Cerebellar cortex (tissue), 1 donor: ENCODE measurements around the gene JAML.

Source experiments
- DNase-seq: peaks from one replicate; pipeline ENCODE4 v3.0.0-alpha.2; 2015; ENCODE audit warnings: low spot score

The JAML gene

DNA sequence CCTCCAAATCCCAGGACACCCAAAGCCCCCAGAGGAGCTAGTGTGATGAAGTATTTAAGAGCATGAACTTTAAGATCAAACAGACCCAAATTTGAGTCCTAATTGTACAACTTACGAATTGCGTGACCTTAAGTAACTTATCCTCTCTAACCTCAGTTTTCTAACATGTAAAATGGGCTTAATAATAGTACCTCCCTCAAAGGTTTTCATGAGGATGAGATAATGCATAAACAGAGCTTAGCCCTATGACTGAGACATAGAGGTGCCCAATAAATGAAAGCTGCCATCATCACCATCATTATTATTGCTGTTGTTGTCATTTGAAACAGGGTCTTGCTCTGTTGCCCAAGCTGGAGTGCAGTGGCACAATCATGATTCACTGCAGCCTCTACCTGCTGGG is 57.6 kb downstream of the JAML start:
- no peak for DNase-seq

DNA sequence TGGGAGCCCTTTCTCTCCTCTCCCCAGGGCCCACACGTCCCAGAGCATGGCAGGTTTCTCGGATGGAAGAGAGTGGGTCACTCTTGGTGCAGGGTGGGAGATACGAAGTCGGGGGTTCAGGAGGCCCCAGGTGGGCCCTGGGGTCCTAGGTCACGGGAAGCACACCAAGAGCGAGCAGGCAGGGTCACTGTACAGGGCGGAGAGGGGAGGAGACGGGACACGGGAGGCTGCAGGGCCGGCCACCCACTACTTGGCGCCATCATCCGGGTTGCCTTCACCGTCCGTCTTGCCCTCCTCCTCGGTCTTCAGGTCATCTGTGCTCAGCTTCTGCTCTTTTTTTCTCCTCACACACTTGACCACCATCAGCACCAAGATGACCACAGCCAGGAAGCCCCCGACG is 58.2 kb downstream of the JAML start:
- no peak for DNase-seq

DNA sequence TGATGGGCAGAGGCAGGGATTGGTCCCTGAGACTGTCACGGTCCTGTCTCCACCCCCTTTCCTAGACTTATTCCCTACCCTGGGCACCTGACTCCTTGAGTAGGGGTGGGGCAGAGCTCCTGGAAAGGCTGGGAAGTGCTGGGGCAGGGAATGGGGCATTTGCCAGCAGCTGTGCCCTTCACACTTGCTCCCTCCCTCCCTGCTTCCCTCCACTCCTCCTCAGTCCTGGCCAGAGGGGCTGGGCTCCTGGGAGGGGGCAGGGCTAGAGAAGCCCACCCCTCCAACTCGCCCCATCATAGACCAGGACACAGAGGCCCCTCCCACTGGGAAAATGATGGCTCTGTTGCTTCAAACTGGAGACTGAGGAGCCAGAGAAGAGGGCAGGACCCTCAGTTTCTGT is 59.9 kb downstream of the JAML start:
- DNase-seq: no peak

DNA sequence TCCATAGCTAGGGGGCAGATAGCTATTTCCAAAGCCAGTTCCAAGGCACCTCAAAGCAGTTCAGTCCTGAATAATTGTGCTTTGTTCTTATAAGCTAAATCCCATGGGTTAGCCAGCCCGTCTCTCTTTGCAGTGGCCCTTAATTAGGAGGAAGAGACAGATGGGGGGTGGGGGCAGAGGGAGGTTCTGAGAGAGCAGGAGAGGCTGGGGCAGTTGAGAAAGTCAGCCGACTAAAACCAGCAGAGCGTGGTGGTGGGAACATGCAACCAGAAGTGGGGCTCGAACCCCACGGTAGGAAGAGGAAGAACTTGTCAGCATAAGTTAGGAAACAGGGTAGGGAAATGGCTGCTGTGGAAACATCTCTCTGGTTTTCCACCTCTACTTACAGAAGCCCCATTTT is 61.3 kb downstream of the JAML start:
- DNase-seq: no peak

DNA sequence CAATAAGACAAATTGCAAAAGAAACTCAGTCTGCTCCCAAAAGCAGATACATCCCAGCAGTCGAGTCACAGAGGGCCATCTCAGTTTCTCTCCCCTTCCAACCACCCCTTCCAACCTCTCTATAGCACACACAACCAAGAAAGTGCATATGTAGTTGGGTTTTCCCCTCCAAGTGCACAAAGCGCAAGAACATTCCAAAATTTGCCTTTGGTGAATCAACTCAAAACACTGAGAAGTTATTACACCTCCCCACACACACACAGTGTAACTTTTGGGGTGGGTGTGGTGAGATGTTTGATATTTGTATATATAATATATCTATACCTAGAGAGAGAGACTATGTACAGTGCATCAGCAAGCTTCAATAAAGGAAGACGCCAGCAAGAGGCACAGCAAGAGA is 62.0 kb downstream of the JAML start:
- DNase-seq: no peak

DNA sequence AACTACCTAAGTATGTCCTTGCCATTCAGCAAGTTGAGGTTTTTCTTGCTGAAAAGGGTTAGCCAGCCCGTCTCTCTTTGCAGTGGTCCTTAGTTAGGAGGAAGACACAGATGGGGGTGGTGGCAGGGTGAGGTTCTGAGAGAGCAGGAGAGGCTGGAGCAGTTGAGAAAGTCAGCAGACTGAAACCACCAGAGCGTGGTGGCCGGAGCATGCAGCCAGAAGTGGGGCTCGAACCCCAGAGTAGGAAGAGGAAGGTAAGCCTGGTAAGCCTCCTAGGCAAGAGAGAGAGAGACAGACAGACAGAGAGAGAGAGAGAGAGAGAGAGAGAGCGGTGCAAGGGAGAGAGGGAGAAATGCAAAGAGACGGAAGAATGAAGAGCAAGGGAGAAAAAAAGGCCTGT is 63.0 kb downstream of the JAML start:
- DNase-seq: no peak

DNA sequence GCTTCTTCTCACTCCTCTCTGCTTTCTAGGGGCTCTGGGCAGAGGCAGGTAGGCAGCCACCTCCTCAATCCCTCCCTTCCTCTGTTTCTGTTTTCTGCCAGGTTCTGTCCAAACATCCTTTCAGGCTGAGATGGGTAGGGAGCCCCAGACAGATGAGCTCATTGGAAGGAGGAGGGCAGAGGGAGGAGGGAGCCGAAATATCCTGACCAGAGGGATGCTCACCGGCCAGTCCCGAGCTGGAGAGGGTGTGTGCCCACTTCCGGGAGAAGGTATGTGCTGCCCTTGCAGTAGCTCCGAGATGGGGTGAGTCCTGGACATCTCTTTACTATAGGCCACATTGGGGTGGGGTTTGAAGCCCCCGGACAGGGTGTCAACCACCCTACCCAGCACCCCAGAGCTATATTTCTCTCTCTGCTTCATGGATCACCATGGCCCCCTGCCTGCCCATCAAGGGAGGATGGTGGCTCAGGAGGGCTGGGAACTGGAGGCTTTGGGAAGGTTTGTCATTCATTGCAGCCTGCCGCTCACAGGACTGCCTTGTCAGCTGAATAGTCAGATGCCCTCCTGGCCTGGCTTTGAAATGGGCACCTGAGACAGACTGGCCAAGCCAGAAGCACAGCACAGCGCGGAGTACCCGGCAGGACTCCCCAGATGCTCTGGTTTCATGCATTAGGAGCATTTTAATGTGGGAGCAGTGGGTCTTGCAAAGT is 67.5 kb downstream of the JAML start:
- DNase-seq: no peak

DNA sequence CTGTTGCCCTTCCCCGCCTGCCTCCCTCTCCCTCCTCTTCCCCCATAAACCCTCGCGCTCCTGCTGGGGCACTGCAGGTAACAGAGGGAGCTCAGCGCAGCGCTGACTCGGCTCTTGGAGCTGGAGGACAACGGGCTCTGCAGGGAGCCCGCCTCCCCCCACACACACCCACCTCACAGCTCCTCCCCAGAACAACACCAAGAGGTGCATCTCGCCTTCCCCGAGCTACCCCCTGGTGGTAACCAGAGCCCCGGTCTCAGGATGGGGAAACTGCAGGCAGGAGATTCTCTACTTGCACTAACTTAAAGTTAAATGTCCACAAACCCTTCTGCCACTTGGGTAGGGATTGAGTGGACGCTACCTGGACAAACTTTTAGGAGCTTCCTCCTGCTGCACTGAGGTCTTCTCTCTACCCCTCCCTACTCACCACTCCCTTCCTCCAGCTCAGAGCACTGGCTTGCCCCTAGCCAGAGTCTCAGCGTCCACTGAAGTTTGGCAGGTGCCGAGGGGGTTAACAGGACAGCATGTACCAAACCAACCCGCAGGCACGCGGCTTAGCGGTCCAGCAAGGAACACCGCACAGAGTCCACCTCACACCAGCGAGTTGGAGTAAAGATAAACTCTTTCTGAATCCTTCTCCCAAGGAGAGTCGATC is 68.2 kb downstream of the JAML start:
- DNase-seq: no peak

DNA sequence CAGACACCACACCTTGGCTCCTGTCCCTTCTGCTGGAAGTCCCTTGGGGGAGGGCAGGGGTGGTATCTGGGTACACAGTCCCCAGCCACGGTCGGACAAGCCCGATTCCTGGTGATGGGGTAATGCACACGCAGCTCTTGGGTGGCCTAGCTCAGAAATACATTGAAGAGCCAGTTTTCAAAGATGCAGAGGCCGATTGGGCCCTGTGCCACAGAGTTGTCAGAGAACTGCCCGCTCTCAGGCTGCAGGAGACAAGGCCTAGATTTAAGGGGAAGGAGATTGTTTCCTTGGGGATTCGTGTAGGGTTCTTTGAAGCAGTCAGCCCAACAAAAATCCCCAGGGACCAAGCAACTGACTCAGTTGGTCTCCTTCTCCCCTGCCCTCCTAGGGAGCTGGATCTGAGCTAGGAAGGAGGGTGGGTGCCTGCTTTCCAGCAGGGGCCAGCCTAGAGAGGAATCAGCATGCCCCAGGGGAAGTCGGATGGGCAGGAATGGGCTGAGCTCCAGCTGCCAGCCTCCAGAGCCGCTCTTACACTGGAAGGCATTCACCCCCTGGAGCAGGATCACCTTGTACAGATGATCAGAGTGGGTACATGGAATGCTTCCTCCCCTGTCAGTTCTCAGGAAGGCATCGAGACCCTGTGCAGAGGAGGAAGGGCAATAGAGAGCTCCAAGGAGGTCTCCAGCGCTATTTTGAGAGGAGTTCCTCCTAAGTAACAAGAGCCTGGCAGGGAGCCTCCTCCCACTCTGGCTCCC is 68.9 kb downstream of the JAML start:
- no peak for DNase-seq

DNA sequence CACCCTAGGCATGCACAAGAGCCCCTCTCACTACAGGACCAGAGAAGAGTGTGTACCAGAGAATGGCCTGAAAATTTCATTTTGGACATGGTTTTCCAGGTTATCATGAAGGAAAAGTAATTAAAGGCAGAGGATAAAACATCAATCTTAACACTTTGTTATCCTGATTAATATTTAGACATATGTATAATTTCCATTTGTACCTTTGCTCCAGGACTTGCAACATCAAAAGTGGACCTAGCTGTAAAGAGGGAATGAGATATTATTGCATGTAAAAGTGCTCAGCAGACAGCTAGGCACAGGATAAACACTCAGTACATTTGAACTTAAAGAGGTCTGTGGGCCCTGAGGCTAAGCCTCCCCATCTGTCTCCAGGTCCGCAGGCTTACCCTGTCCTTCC is 70.2 kb downstream of the JAML start:
- DNase-seq: no peak

DNA sequence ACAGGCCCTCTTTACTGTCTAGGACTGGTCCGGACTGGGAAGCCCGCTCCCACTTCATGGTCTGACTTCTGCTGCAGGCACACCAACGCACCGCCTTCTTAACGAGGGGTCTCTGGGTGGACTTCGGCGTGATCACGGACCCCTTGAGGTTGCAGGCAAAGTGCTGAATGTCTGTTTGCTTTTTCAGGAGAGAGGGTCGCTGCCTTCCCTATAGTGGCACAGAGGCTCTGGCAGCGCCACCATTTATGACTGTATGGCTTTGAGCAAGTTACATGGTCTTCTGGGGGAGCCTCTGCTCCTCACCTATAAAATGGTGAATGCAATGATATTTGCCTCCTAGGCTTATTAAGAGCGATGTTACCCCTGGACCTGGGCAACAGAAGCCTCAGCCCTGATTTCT is 70.8 kb downstream of the JAML start:
- DNase-seq: no peak

DNA sequence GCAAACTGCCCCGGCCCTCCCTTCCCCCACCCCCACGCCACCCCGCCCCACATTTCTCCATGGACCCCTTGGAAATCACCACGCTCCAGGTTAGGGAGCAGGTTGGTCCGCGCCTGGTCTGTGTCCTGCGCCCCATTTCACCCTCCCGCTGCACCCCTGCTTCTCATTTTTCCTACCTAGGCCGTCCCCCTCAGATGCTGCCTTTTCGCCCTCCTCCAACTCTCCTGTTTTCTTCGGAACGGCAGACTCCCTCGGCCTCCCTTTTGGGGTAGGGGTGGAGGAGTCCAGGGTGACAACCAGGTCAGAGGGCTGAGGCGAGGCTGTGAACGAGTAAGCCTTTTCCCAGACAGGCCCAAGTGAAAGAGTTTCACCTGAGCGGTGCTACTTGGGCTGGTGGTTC is 71.3 kb downstream of the JAML start:
- DNase-seq: no peak

DNA sequence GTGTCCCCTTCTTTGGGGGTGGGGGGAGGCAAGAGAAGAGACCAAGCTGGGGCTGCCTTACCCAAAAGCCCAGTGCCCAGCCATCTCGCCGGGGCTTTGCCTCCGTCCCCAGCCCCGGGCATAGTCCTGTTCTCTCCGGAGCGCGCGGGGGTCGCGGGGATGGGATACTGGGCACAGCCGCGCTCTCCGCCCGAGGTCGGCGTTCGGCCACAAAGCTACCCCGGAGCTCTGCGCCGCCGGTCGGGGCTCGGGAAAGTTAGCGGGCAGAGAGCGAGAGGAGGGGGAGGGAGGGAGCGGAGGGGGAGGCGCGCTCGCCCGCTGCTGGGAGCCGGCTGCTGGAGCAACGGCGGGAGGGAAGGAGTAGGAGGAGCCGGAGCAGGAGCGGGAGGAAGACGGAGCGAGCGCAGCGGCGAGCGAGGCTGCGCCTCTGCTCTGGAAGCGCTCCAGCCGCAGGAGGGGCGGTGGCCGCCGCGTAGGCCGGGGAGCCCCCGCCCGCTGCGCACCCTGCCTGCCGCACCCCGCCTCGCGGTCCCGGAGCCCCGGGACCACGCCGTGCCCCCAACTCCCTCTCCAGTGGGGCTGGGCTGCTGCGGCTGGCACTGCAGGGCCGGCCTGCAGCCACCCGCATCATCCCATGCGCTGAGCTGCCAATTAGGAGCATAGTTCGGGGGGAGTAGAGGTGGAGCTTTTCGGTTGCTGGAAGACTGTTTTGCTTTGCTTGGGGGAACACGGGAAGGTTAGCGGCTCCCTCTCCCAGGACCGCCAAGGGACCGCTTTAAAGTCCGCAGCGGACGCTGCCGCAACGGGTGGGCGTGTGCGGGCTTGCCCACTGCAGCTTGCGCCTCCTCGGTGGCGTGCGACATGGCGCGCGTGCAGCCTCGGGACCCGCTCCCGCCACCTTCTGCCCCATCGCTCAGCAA is 72.0 kb downstream of the JAML start, which contains the start of gene SCN4B:
SCN4B (minus strand) TSS at position 272 of the 920 bp plus-strand sequence; CDS start at position 122, 150 bp downstream.
- peak; percentile 76 for DNase-seq

DNA sequence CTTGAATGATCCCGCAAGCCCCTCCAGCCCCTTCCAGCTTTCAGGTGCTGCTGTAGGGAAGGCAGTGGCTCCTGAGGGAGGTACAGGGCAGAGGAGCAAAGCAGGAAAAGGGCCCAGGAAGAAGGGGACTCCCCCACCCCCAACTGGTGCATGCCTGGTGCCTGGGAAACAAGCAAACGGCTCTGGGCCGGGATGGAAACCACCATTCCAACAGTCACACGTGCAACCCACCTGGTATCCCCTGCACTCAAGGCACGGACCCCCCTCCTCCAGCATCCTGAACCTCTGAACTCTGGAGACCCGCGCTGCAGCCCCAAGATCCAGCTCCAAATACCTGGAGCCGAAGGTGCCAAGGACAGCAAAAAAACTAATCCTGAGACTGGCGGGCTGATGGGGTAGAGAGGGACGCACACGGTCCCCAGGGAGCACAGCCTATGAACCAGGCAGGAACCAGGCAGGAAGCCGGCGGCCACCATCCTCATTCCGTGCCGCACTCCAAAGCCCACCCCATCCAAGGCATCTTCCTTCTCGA is 72.7 kb downstream of the JAML start:
- DNase-seq: peak; percentile 49

DNA sequence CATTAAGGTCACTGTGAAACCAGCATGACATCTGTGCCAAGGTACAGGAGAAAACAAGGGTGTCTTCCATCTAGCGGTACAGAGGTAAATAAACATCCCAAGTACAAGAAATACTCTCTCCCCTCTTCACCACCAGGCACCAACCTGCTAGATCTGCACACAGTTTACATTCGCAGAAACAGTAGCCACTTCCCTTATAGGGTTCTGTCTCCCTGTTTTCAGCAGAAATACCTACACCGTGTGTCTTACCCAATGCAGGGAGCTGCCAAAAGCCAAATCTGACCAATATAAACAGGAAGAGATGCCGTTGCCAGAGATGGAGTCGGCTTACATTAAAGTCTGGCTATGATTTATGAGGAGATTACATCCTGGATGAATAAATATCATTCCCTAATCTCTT is 73.4 kb downstream of the JAML start:
- DNase-seq: peak; percentile 58

DNA sequence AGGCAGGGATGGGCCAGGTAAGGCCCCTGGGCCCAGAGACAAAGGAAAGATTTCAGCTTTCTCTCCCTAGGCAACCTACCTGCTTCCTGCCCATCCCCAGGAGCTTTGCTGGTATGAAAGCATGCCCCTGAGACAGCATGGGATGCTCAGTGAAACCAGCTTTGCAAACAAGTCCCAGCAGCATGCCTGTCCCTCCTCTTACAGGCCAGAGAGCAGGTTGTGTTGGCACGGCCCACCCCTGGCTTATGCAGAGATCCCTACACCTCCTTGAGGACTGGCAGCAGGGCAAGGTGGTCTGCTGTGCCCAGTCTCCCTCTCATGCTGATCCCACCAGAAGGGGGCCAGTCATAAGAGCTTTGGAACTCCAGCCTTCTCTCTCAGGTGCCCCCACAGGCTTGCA is 75.3 kb downstream of the JAML start:
- DNase-seq: no peak

DNA sequence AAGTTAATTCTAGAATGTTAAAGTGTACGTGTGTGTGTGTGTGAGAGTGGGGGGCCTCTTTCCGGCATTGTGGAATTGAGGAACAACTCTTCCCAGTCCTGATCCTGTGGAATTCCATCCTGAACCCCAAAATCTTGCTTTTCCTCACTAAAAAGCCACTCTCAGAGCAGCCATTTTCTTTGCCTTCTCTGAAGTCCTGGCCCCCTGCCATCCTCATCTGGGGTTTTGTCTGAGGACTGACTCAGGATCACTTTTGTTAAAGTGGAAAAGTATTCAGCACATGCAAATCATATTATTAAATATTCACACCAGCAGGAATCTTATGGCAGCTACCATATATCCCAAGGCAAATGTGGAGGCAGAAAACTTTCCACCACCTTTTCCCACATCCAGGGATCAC is 76.0 kb downstream of the JAML start:
- DNase-seq: no peak

DNA sequence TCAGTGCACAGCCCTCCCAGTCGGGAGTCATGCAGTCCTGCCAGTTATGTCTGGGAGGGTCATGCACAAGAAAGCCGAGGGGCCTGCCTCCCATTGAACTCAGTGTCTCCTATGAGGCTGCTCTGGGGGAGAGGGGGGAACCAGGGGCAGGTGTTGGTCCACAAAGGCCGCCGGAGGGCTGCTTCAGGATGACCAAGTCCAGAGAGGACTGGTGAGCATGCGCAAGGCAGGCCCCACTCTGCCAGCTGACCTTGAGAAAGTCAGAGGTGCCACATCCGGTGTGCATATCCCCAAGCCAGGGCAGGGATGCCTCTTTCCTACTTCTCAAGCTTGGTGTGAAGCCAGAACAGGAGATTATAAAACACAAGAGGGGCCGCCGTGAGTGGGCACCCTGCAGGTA is 76.6 kb downstream of the JAML start:
- DNase-seq: no peak

DNA sequence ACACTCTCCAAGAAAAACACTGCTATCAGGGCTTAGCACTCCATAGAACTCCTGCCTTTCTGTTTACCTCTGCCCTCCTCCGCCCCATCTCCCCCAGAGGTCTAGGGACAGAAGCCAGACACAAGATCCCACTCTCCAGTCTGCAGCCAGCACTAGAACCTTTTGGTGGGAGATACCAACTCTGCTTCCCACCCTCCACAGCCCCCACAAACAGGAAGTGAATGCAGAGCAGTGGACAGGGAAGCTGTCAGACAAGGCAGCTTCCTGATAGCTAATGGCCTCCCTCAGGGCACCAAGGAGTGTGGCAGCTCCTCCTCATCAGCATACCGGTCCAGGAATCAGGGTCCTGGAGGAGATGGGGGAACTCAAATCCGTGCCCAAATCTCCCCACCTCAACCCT is 77.3 kb downstream of the JAML start:
- DNase-seq: peak; percentile 21

DNA sequence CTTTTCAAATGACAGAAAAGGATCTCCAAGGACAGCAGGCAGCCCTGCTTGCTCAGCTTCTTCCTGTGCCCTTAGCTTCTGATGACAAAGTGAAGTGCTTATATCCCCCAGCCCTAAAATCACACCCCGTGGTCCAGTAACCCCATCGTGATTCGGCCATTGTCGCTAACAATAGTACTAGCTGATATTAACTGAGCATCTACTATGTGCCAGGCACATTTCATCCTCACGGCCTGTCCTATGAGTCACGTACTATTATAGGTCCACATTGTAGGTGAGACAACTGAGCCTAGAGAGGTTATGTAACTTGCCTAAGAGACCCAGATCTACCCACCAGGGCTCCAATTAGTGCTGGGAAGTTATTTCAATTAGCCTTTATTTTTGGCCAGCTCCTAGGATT is 78.3 kb downstream of the JAML start:
- DNase-seq: no peak

DNA sequence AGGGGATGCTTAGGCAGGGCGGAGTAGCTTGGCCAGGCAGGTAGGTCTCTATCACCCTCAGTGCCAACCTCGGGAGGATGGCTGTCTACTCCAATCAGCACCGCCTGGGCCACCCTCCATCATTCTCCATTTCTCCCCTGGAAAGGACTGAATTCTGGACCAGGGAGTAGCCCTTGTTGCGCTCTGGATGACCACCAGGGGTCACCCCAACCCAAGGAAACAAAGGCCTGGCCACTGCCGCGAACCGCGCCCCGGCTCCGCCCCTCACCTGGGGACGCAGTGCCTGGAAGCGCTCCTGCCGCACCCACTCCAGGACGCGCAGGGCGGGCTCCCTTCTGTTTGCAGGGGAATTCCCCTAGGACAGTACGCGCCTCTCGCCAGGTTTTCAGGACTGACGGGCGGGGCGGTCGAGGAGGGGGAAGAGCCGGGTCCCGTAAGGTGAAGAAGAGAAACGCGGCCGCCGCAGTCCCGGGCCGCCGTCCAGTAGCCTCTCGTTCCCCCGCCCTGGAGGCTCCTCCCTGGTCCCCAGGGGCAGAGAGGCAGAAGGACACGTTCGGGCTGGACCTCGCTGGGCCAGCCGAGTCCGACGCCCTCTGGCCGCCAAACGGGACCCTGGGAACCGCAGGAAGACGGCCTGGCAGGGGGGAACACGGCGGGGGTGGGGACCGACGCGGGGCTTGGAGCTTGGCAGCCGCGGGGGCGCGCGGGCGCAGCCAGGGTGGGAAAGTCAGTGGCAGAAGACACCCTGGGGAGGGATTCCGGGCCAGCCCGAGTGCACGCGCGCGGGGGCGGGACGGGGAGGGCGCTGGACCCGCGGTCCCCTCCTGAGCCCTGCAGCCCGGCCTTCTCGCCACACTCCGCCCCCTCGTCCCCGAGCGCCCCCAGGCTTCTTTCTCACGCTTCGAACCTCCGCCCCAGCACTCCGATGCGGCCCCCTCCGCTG is 79.3 kb downstream of the JAML start:
- peak; percentile 92 for DNase-seq
